ENCODE data around the gene LPP. TPM values are rescaled to one million over a fixed set of nuclear protein-coding genes. Genes with fewer than 3 reads are reported as not detected.

The LPP gene
- total RNA-seq, 1 experiment from 2014 or later, result 54.0 TPM

GRCh38 chr3:188822411-188822810 is 668.5 kb downstream of the LPP start (continued):
- TF ChIP-seq ZBTB33 (IDR thresholded peaks at IDR 0.05; ENCODE audit: extremely low read depth, insufficient replicate concordance, low read length), result no peak
- no peak for TF ChIP-seq ZNF274 (IDR thresholded peaks at IDR 0.05; ENCODE audit: low read depth, low read length)
- no peak for TF ChIP-seq MAX (IDR thresholded peaks at IDR 0.05)
- no peak for TF ChIP-seq SRF (IDR thresholded peaks at IDR 0.05; ENCODE audit: low read depth)
- no peak for TF ChIP-seq FOSL1 (IDR thresholded peaks at IDR 0.05; ENCODE audit: low read depth)
- TF ChIP-seq EGR1 (IDR thresholded peaks at IDR 0.05; ENCODE audit: low read depth), result no peak
- TF ChIP-seq ZFX (IDR thresholded peaks at IDR 0.05), result no peak
- no peak for TF ChIP-seq EZH2 (IDR thresholded peaks at IDR 0.05)

GRCh38 chr3:188824566-188824965 is 670.6 kb downstream of the LPP start:
- no TSS peak for BruUV-seq (replicated peaks)
- no peak overlapping the region for H3K9ac ChIP-seq (ENCODE audit: low read length)
- TF ChIP-seq TCF7L2 (IDR thresholded peaks at IDR 0.05; ENCODE audit: borderline replicate concordance, extremely low read depth, insufficient read depth, insufficient read length) (no peak), FOSL1 (IDR thresholded peaks at IDR 0.05; ENCODE audit: low read depth) (no peak), SRF (IDR thresholded peaks at IDR 0.05; ENCODE audit: low read depth) (no peak), YY1 (IDR thresholded peaks at IDR 0.05; ENCODE audit: extremely low read depth, insufficient replicate concordance, low read depth, low read length) (no peak), EZH2phosphoT487 (IDR thresholded peaks at IDR 0.05; ENCODE audit: borderline replicate concordance) (no peak), SP1 (IDR thresholded peaks at IDR 0.05; ENCODE audit: low read depth) (no peak), ELF1 (IDR thresholded peaks at IDR 0.05; ENCODE audit: borderline replicate concordance, low read depth) (no peak), EGR1 (IDR thresholded peaks at IDR 0.05; ENCODE audit: low read depth) (no peak)
- H3K27me3 ChIP-seq (ENCODE audit: insufficient read depth, low read length), result no peaks in the 10 kb centered on the region
- no peak overlapping the region for H2AFZ ChIP-seq (ENCODE audit: low read depth, low read length, poor library complexity, severe bottlenecking)
- DNase-seq (ENCODE audit: low read depth, low spot score) (no peak), ATAC-seq (no peak)
- no peak overlapping the region for H3K4me3 ChIP-seq (replicated peaks in 1 of 2; ENCODE audit: low read depth in 1 of 2, low read length in 2 of 2)
- no peaks in the 10 kb centered on the region for H3K4me1 ChIP-seq (ENCODE audit: control insufficient read depth in 1 of 2, insufficient read depth in 2 of 2, low read length in 2 of 2)
- H3K9me3 ChIP-seq (ENCODE audit: control insufficient read depth in 1 of 2, insufficient read depth in 1 of 2, low read depth in 1 of 2, low read length in 2 of 2), result no peaks in the 10 kb centered on the region
- ChIA-PET RAD21 (ENCODE audit: low non-redundant PET in 1 of 2, low total read pairs in 2 of 2, uncharacterized antibody in 2 of 2, unreplicated experiment in 2 of 2) (no interaction called here), CTCF (no interaction called here), POLR2A (no interaction called here)
- H3K9me2 ChIP-seq (ENCODE audit: insufficient read depth), result no peaks in the 10 kb centered on the region
- intact Hi-C loops (cut with micrococcal nuclease), result no loop called here
- H3K36me3 ChIP-seq (ENCODE audit: control insufficient read depth in 1 of 2, insufficient read depth in 2 of 2, low read length in 2 of 2), result no peaks in the 10 kb centered on the region
- H4K20me1 ChIP-seq (ENCODE audit: insufficient read depth), result no peaks in the 10 kb centered on the region
- H3K79me2 ChIP-seq (ENCODE audit: insufficient read depth, low read length), result no peaks in the 10 kb centered on the region
- no peak overlapping the region for H3K4me2 ChIP-seq (ENCODE audit: low read length)
- no peak overlapping the region for H3K27ac ChIP-seq (ENCODE audit: low read depth, low read length)
